B cell (primary cell): Measurements from ENCODE around the gene WDHD1.

Source experiments
- EZH2 ChIP-seq: IDR thresholded peaks from 2 replicates; pipeline ENCODE4 v1.6.1; 2012; ENCODE audit warnings: borderline replicate concordance, low read depth, mild to moderate bottlenecking, moderate library complexity, low read length; ENCODE audit not compliant: insufficient read depth, poor library complexity, severe bottlenecking
- TF ChIP-seq, protein P1 (sequence below): fragments of 200-600 bp; IDR thresholded peaks from one replicate; pipeline ENCODE4 v1.8.0; 2022; ENCODE audit warnings: antibody characterized with exemption, mild to moderate bottlenecking

DNA sequence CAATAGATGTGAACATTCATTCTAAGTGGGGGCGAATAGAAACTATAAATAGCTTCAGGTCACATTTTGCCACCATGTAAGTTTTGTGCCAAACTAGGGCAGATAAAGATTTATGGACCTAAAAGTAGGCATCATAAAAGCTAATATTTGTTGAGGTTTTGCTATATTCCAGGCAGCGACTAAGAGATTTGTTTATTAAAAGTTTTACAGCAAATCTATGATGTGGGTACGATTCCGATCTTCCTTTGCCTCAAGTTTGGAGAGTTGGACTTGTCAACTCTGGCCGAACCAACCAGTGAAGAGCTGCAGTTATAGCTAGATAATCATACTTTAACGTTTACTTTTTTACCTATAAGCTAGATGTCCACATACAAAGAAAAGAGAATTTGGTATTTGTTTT, 26.1 kb upstream of the WDHD1 start:
- no peak for TF ChIP-seq EZH2
- TF ChIP-seq, protein P1, sequence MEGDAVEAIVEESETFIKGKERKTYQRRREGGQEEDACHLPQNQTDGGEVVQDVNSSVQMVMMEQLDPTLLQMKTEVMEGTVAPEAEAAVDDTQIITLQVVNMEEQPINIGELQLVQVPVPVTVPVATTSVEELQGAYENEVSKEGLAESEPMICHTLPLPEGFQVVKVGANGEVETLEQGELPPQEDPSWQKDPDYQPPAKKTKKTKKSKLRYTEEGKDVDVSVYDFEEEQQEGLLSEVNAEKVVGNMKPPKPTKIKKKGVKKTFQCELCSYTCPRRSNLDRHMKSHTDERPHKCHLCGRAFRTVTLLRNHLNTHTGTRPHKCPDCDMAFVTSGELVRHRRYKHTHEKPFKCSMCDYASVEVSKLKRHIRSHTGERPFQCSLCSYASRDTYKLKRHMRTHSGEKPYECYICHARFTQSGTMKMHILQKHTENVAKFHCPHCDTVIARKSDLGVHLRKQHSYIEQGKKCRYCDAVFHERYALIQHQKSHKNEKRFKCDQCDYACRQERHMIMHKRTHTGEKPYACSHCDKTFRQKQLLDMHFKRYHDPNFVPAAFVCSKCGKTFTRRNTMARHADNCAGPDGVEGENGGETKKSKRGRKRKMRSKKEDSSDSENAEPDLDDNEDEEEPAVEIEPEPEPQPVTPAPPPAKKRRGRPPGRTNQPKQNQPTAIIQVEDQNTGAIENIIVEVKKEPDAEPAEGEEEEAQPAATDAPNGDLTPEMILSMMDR = no peak
